Progenitor cell of endocrine pancreas (in vitro differentiated cells): Measurements from ENCODE around the gene UBL4A. TPM values are rescaled to one million over a fixed set of nuclear protein-coding genes. Genes with fewer than 3 reads are reported as not detected.

Experiments used
- DNase-seq: peaks from one replicate; pipeline ENCODE4 v3.0.0; 2021; ENCODE audit warnings: low spot score; ENCODE audit not compliant: unreplicated experiment
- H3K27ac Mint-ChIP-seq: 2 replicates; pipeline ENCODE4 v1.8.0; 2021; ENCODE audit warnings: mild to moderate bottlenecking, moderate library complexity, mixed read lengths
- H3K27me3 Mint-ChIP-seq: 2 replicates; pipeline ENCODE4 v1.8.0; 2021; ENCODE audit warnings: mixed read lengths
- H3K36me3 Mint-ChIP-seq: 2 replicates; pipeline ENCODE4 v1.8.0; 2022; ENCODE audit warnings: mixed read lengths; ENCODE audit not compliant: insufficient read depth
- H3K4me1 Mint-ChIP-seq: 2 replicates; pipeline ENCODE4 v1.8.0; 2021; ENCODE audit warnings: low read depth, mixed read lengths
- H3K4me3 Mint-ChIP-seq: 2 replicates; pipeline ENCODE4 v1.8.0; 2021; ENCODE audit warnings: low read depth, mild to moderate bottlenecking, moderate library complexity, mixed read lengths
- H3K9me3 Mint-ChIP-seq: 2 replicates; pipeline ENCODE4 v1.8.0; 2021; ENCODE audit warnings: low read depth, mixed read lengths
- CTCF ChIP-seq: fragments of 200-600 bp; sonication (generic); IDR thresholded peaks from one replicate; pipeline ENCODE4 v1.5.0; 2021; ENCODE audit warnings: antibody characterized with exemption, mild to moderate bottlenecking; ENCODE audit not compliant: unreplicated experiment
- total RNA-seq: library from RNA; stranded (reverse); gene quantifications from 2 replicates; pipeline ENCODE4 v1.2.1, GENCODE V29; 2021

The UBL4A gene
- total RNA-seq, 1 donor from 2014 or later, result 20.0 TPM

- H3K4me3 Mint-ChIP-seq, result peak overlapping the region; percentile 63
- peak overlapping the region; percentile 98 for H3K27ac Mint-ChIP-seq
- no peaks in the 10 kb centered on the region for H3K27me3 Mint-ChIP-seq
- H3K9me3 Mint-ChIP-seq, result peaks cover 11% of the 10 kb centered on the region
- peaks cover 13% of the 10 kb centered on the region for H3K4me1 Mint-ChIP-seq
- DNase-seq, result no peak
- no peak for TF ChIP-seq CTCF
- peaks cover 2% of the 10 kb centered on the region for H3K36me3 Mint-ChIP-seq
Measured at GRCh38 chrX:154517101-154517781, 30.8 kb upstream of the UBL4A start.

GRCh38 chrX:154516656-154517100, 30.3 kb upstream of the UBL4A start:
- no peak for DNase-seq
- peak overlapping the region; percentile 98 for H3K27ac Mint-ChIP-seq
- peaks cover 2% of the 10 kb centered on the region for H3K36me3 Mint-ChIP-seq
- peaks cover 13% of the 10 kb centered on the region for H3K4me1 Mint-ChIP-seq
- H3K9me3 Mint-ChIP-seq, result peaks cover 11% of the 10 kb centered on the region
- H3K4me3 Mint-ChIP-seq, result peak overlapping the region; percentile 72
- no peak for TF ChIP-seq CTCF
- no peaks in the 10 kb centered on the region for H3K27me3 Mint-ChIP-seq

- peak; percentile 86 for DNase-seq
- H3K27ac Mint-ChIP-seq, result peak within 1 kb of the TSS; percentile 98
- peak within 1 kb of the TSS; percentile 74 for H3K4me3 Mint-ChIP-seq
- peaks cover 3% of the 10 kb centered on the region for H3K36me3 Mint-ChIP-seq
- H3K9me3 Mint-ChIP-seq, result peaks cover 11% of the 10 kb centered on the region
- TF ChIP-seq CTCF, result no peak
- H3K27me3 Mint-ChIP-seq, result no peaks in the 10 kb centered on the region
- peaks cover 13% of the 10 kb centered on the region for H3K4me1 Mint-ChIP-seq
Measured at GRCh38 chrX:154515966-154516655, 29.7 kb upstream of the UBL4A start, which contains the start of gene FAM3A. Gene FAM3A (minus strand): TSS chrX:154516232. CDS start chrX:154515772, 460 bp downstream.

- peak overlapping the region; percentile 56 for H3K27ac Mint-ChIP-seq
- no peak for TF ChIP-seq CTCF
Measured at GRCh38 chrX:154515090-154515965, 28.9 kb upstream of the UBL4A start.

GRCh38 chrX:154513716-154514115, 27.3 kb upstream of the UBL4A start:
- peaks cover 20% of the 10 kb centered on the region for H3K9me3 Mint-ChIP-seq
- peaks cover 13% of the 10 kb centered on the region for H3K4me1 Mint-ChIP-seq

More at GRCh38 chrX:154515090-154515965, 28.9 kb upstream of the UBL4A start:
- Mint-ChIP-seq H3K27me3 (no peaks in the 10 kb centered on the region), H3K4me1 (peaks cover 13% of the 10 kb centered on the region), H3K36me3 (peaks cover 4% of the 10 kb centered on the region), H3K9me3 (peaks cover 11% of the 10 kb centered on the region), H3K4me3 (peak overlapping the region; percentile 74)
- DNase-seq, result no peak

More at GRCh38 chrX:154513716-154514115, 27.3 kb upstream of the UBL4A start:
- H3K36me3 Mint-ChIP-seq, result peaks cover 9% of the 10 kb centered on the region
- no peaks in the 10 kb centered on the region for H3K27me3 Mint-ChIP-seq
- no peak for DNase-seq
- H3K27ac Mint-ChIP-seq, result no peak overlapping the region
- no peak overlapping the region for H3K4me3 Mint-ChIP-seq
- no peak for TF ChIP-seq CTCF
